HG03460 (cell line): ENCODE results near the gene TP53BP2.
A peak's percentile ranks its signal among the peaks of the same experiment; 100 is the strongest.
"Not testable (repeated sequence)": the region's sequence is repeated elsewhere in the genome, so short reads cannot be mapped to it uniquely, and the experiment has no call there.

Experiments used
- ATAC-seq: cut with Tn5 transposase; IDR thresholded peaks from one replicate; pipeline ENCODE4 v1.9.1; 2021; ENCODE audit not compliant: unreplicated experiment

TP53BP2 gene

DNA sequence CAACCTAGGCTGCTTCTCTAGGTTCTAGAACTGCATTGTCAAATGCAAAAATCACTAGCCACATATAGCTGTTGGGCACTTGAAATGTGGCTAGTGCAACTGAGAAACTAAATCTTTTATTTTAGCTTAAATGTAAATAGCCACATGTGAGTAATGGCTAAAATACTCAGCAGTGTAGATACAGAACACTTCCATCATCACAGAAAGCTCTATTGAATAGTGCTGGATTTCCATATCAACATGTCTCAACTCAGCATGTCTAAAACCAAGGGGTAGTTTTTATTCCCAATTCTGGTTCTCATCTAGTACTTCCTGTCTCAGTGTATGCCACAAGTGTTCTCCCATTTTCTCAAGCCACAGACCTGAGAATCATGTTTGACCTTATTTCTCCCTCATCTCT lies 7.5 kb upstream of the TP53BP2 start:
- no peak for ATAC-seq

GRCh38 chr1:223852337-223852736 lies 6.6 kb upstream of the TP53BP2 start:
- no peak for ATAC-seq

GRCh38 chr1:223849352-223850254 lies 3.9 kb upstream of the TP53BP2 start:
- no peak for ATAC-seq

- no peak for ATAC-seq
Measured at GRCh38 chr1:223848536-223848935, 2.8 kb upstream of the TP53BP2 start.

- ATAC-seq, result no peak
Measured at GRCh38 chr1:223847781-223848345, 2.1 kb upstream of the TP53BP2 start.

- ATAC-seq, result peak; percentile 25
Measured at GRCh38 chr1:223845037-223845809, 524 bp downstream of the TP53BP2 start.

DNA sequence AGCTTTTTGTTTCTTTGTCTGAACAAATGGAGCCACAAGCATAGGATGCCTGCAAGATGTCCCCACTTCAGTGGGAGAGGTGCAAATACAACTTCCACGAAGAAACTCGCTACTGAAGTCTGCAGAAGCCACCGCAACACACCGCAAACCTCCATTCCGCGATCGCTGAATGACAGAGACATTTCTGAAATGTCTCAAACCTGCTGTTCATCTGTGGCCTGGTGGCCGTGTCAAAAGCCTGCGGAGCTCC lies 1.0 kb downstream of the TP53BP2 start:
- no peak for ATAC-seq

DNA sequence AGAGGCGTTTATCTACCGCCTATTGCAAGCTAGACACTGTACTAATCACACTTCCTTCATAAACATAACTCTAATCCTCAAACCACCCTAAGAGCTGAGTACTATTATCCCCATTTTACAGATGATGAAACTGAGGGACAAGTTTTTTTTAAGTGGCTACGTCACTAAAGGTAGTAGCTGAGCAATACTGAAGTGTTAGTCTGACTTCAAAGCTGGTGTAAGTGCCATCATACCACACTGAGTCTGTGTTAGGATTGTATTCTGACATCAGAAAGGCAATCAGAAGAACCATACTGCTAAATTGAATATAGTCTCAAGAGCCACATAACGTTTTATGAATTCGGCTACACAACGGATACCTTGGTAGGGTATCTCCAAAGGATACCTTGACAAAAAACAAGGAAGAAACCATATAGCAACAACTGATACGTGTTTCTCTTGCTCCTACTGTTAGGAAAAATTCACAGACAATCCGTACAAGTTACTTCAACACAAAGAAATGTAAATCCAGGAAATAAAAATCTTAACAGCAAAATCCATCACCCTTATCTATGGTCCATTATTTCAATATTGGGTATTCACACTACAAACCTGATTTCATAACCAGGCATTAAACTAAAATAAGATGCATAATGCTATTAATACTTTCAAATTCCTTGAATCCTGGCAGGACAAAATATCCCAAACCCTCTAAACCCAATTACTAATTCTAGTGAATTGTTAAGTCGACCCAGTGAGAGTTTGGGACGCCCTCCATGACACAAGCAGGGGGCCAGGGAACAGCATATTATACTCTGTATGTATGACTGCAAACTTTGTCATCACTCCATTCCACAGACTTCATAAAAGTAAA lies 1.6 kb downstream of the TP53BP2 start:
- ATAC-seq, result no peak

- no peak for ATAC-seq
Measured at GRCh38 chr1:223842784-223843183, 3.0 kb downstream of the TP53BP2 start.

GRCh38 chr1:223841977-223842623 lies 3.6 kb downstream of the TP53BP2 start:
- not testable (repeated sequence) for ATAC-seq

DNA sequence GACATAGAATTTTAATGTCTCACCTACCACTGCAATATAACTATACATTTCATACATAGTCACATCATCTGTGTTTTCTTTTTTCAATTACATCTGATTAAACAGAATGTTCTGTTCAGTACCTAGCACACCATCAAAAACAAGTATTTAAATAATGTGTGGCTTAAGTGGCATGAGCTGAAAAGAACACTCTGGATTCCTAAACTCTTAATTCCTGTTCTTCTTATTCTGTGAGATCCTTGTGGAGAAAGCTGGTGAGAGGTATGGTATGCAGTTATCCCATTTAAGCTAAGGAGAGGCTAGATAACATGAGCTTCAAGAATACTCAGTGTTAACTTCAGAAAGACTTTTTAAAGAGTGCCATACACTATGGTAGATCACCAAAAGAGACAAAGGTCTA lies 5.5 kb downstream of the TP53BP2 start:
- ATAC-seq, result no peak

DNA sequence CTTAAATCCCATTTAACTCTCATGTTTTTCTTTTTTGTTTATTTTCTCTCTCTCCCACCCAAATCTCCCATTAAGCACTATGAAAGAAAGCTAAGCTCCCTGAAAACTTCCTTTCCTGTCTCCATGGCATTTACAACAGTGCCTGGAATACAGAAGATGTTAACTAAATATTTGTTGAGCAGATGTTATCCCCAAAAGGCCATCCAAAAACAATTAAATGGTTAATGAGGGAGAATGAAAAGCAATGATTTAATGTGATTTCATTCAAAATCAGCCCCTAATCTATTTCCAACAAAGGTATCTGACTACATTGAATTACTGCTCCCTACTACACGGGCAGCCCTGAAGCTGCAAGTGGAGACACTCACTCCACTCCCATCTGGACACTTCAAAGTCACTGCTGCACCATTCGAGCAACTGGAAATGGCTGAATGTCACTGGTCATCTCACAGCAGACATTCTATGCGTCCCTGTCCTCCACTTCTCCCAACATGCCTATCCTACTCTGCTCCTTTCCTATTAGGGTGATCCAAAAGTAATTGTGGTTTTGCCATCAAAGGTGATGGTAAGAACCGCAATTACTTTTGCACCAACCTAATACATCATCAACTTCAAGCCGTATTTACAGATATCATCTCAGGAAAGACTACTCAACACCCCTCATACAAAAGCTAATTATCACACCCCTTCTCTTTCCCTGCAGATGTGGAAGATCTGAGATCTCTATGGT lies 7.5 kb downstream of the TP53BP2 start:
- no peak for ATAC-seq

GRCh38 chr1:223837687-223838086 lies 8.1 kb downstream of the TP53BP2 start:
- ATAC-seq, result no peak

DNA sequence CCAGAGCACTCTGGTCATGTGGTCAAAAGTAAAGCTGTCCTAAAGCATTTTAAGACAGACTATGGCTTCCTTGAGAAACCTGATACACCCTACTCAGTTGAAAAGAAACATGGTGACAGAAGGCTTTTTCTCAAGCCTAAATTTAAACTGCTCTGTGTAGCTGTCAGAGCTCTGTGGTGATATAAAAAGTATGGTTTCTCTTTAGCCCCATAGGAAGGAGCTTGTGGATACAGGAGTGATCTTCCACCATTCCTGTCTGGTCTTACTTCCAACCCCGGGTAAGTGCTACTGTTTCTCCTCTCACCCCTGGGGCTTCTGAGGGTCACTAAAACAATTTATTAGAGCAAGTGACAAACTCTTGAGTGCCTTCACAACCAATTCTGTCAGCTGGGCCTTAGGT lies 8.5 kb downstream of the TP53BP2 start:
- ATAC-seq, result no peak

DNA sequence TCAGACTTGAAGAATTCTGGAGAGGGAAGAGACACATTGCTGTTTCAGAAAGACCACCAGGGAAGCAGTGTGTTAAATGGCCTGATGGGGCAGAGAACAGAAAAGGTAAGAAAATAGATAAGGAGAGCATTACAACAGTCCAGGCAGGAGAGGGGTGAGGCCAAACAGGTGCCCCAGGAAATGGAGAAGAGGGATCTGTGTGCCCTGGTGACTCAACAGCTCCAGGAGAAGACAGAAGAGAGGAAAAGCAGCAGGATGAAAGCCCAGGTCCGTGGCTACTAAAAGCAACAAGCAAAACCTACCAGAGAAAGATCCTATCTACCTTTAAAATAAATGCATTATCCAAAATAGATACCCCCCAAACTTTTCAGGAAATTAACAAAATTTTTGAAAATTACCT lies 9.2 kb downstream of the TP53BP2 start:
- ATAC-seq, result no peak

- no peak for ATAC-seq
Measured at GRCh38 chr1:223835754-223836153, 10.0 kb downstream of the TP53BP2 start.

- ATAC-seq, result no peak
Measured at GRCh38 chr1:223834660-223835263, 11.0 kb downstream of the TP53BP2 start.

GRCh38 chr1:223833948-223834347 lies 11.8 kb downstream of the TP53BP2 start:
- ATAC-seq, result no peak

DNA sequence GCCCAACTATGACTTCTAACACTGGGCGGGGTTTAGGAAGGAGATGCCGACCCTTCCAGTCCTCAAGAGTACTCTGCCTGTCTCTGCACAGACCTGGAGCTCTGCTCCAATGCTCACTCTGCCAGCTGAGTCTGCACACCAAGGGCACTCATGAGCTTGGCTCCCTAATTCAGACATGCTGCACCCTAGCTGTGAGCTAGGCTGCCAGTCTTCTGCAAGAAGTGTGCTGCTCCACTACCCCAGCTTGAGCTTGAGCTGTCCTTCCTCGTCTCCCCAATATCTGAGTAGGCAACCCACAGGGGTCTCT lies 13.2 kb downstream of the TP53BP2 start:
- ATAC-seq, result no peak
